VCaP (cell line): ENCODE measurements around the gene MITD1.
A peak's percentile ranks its signal among the peaks of the same experiment; 100 is the strongest.

ENCODE experiments used
- H3K27ac ChIP-seq: fragments of 450-650 bp; 2 replicates; pipeline ENCODE4 v1.5.1; 2017
- CTCF ChIP-seq: fragments of 450-650 bp; conservative IDR thresholded peaks from 2 replicates; pipeline ENCODE4 v1.5.1; 2017; ENCODE audit warnings: mild to moderate bottlenecking, moderate library complexity

MITD1 gene

GRCh38 chr2:99180755-99181623, at the start of gene MITD1, which contains the start of gene MRPL30:
TSS of gene MITD1 (minus strand) at chr2:99181058. CDS start at chr2:99180981, 77 bp downstream.
TSS of gene MRPL30 (plus strand) at chr2:99181184. CDS start at chr2:99186204, 5,020 bp downstream.
- TF ChIP-seq CTCF, result no peak
- peak within 1 kb of the TSS; percentile 80 for H3K27ac ChIP-seq

- no peak for TF ChIP-seq CTCF
- no peak overlapping the region for H3K27ac ChIP-seq
Observed at GRCh38 chr2:99217929-99218501, 37.2 kb upstream of the MITD1 start.

- H3K27ac ChIP-seq, result no peak overlapping the region
- no peak for TF ChIP-seq CTCF
Observed at GRCh38 chr2:99216096-99216495, 35.2 kb upstream of the MITD1 start.

- no peak for TF ChIP-seq CTCF
- H3K27ac ChIP-seq, result no peak overlapping the region
Observed at GRCh38 chr2:99205491-99205890, 24.6 kb upstream of the MITD1 start.

GRCh38 chr2:99201959-99202678, 21.3 kb upstream of the MITD1 start:
- TF ChIP-seq CTCF, result no peak

GRCh38 chr2:99200076-99200800, 19.4 kb upstream of the MITD1 start:
- TF ChIP-seq CTCF, result no peak
- no peak overlapping the region for H3K27ac ChIP-seq

More at GRCh38 chr2:99201959-99202678, 21.3 kb upstream of the MITD1 start:
- H3K27ac ChIP-seq, result no peak overlapping the region
